Heart right ventricle (tissue), 16 donors: ENCODE results near the gene LRCH1. TPM values are rescaled to one million over a fixed set of nuclear protein-coding genes. Genes with fewer than 3 reads are reported as not detected.

Source experiments
- ATAC-seq, 8 donors: fragments of 200-7000 bp; cut with Tn5 transposase; one replicate each; pipeline ENCODE4 v1.9.1; 2020; ENCODE audit warnings: mild to moderate bottlenecking in 8 of 8, moderate library complexity in 8 of 8, moderate number of reproducible peaks in 1 of 8
- DNase-seq, 2 donors: peaks; one replicate each; pipeline ENCODE4 v3.0.0-alpha.2; 2020
- H3K27ac ChIP-seq, 10 donors: fragments of 200-600 bp; sonication (generic) in 2 of 10; one replicate each; pipeline versions ENCODE4 v1.5.0 to v1.8.0; 2020 to 2022; ENCODE audit warnings: mild to moderate bottlenecking in 3 of 10
- H3K27me3 ChIP-seq, 7 donors: fragments of 200-600 bp; one replicate each; pipeline ENCODE4 v1.8.0; 2021 to 2022; ENCODE audit warnings: mild to moderate bottlenecking in 2 of 7
- H3K36me3 ChIP-seq, 9 donors: fragments of 200-600 bp; sonication (generic) in 1 of 9; one replicate each; pipeline versions ENCODE4 v1.5.0 to v1.8.0; 2020 to 2022; ENCODE audit warnings: mild to moderate bottlenecking in 2 of 9
- H3K4me1 ChIP-seq, 9 donors: fragments of 200-600 bp; sonication (generic) in 1 of 9; one replicate each; pipeline versions ENCODE4 v1.5.0 to v1.8.0; 2020 to 2022; ENCODE audit warnings: mild to moderate bottlenecking in 4 of 9
- H3K4me3 ChIP-seq, 10 donors: fragments of 200-600 bp; sonication (generic) in 2 of 10; one replicate each; pipeline versions ENCODE4 v1.5.0 to v1.8.0; 2020 to 2022; ENCODE audit warnings: mild to moderate bottlenecking in 7 of 10, moderate library complexity in 2 of 10
- H3K9me3 ChIP-seq, 11 donors: fragments of 200-600 bp in 10 of 11; sonication (generic) in 2 of 11; one replicate each; pipeline versions ENCODE4 v1.5.0 to v1.8.0; 2013 to 2022; ENCODE audit warnings: mild to moderate bottlenecking in 2 of 11, control low read depth in 1 of 11, moderate library complexity in 1 of 11
- WGBS, 2 donors: extraction: QIAGEN DNeasy Blood & Tissue Kit; methylation state at CpG; one replicate each; pipeline ENCODE4 v1.1.7; 2013; ENCODE audit warnings: inconsistent platforms in 1 of 2; 5-methylcytosine and 5-hydroxymethylcytosine counted together
- intact Hi-C, 10 donors: fragments of 100-400 bp; cut with DNase I; formaldehyde crosslinking; loops; one replicate each; pipeline versions ENCODE4 v1.11.1 to v1.14.2; 2022
- polyA plus RNA-seq, 2 donors: library from polyadenylated mRNA; stranded (reverse); fragments of 200-250 nt; gene quantifications; one replicate each; pipeline ENCODE4 v1.2.3, GENCODE V29; 2013
- total RNA-seq, 10 donors: library from RNA; stranded (reverse); fragmentation: NEBNext Ultra II Directional in 3 of 10; extraction: Animal tissue kit (Norgen Biotek cat#: 25700) in 3 of 10; gene quantifications; one replicate each; pipeline versions ENCODE4 v1.2.1 to v1.2.4, GENCODE V29; 2021 to 2023
- TF ChIP-seq, protein P1 (sequence below), 9 donors: fragments of 200-600 bp; sonication (generic) in 2 of 9; IDR thresholded peaks; one replicate each; pipeline versions ENCODE4 v1.5.0 to v1.8.0; 2021 to 2022; ENCODE audit warnings: antibody characterized with exemption in 9 of 9, mild to moderate bottlenecking in 5 of 9, moderate library complexity in 1 of 9
- donor health status: Arrhythmogenic right ventricular cardiomyopathy.
- donor health status: ischemic (EF 13 %, LVEDD 7.1; RV severe dilation, severe dysfunction).
- donor health status: healthy with polysubstance abuse.
- donor health status: DM: no; HTN: yes; CAD: no.
- donor health status: DM: no; HTN: no; CAD: no.
- donor health status: ischemic (EF 25% LVEDD 6.9; RV normal size, moderate dysfunction).
- donor health status: ischemic (EF 25% LVEDD 5.7; RV mildly dilated, moderate dysfunction).
- donor health status: healthy.
- donor health status: DM: yes; HTN: yes; CAD: no.
- donor health status: Ischemic cardiomyopathy.
- donor health status: ischemic (EF 35%, LVEDD 5.7; RV mildly dilated, moderate dysfunction).
- donor health status: nonischemic (EF 11% LVEDD 7.7; RV severe dilation, severe dysfunction).
- donor health status: DM: yes; HTN: yes; CAD: no.
- donor health status: PGD.
- donor health status: ischemic (EF 29% LVEDD 5.4; RV normal size, mild dysfunction).
- donor health status: nonischemic (EF 23%, LVEDD 6.1; RV moderate dilation, normal function).

LRCH1 gene
- total and polyA plus RNA-seq, 12 donors: 4.1 to 20.3 (median 13.1) TPM

DNA sequence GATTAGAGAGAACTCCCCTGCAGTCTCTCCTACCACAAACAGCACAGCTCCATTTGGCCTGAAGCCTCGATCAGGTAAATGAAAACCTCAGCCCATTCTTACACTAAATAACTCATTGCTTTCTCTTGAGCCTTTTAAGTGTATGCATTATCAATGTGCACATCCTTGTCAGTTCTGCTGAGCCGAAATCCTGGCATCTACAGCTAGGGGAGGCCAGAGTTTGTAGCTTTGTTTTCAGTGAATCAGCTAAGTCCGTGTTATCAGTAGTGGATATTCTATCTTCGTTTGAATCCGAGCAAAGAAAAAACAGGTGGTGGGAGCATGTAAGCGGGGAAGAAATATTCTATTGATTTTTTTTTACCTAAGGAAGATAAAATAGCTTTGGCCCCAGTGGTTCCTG is 159.6 kb downstream of the LRCH1 start:
- DNase-seq (no peak), ATAC-seq (no peak)
- no peak overlapping the region for H3K27ac ChIP-seq
- intact Hi-C loops: no loop called here
- H3K36me3 ChIP-seq: peaks cover 0 to 85% (median 16%) of the 10 kb centered on the region in 9 donors
- no peak overlapping the region for H3K4me3 ChIP-seq
- H3K27me3 ChIP-seq: no peaks in the 10 kb centered on the region
- H3K4me1 ChIP-seq: no peaks in the 10 kb centered on the region
- TF ChIP-seq, protein P1, sequence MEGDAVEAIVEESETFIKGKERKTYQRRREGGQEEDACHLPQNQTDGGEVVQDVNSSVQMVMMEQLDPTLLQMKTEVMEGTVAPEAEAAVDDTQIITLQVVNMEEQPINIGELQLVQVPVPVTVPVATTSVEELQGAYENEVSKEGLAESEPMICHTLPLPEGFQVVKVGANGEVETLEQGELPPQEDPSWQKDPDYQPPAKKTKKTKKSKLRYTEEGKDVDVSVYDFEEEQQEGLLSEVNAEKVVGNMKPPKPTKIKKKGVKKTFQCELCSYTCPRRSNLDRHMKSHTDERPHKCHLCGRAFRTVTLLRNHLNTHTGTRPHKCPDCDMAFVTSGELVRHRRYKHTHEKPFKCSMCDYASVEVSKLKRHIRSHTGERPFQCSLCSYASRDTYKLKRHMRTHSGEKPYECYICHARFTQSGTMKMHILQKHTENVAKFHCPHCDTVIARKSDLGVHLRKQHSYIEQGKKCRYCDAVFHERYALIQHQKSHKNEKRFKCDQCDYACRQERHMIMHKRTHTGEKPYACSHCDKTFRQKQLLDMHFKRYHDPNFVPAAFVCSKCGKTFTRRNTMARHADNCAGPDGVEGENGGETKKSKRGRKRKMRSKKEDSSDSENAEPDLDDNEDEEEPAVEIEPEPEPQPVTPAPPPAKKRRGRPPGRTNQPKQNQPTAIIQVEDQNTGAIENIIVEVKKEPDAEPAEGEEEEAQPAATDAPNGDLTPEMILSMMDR (IDR thresholded peaks at IDR 0.05): no peak
- 68 to 78% methylated on average over 6 of the region's 6 CpGs for WGBS, 2 donors
- no peaks in the 10 kb centered on the region for H3K9me3 ChIP-seq

DNA sequence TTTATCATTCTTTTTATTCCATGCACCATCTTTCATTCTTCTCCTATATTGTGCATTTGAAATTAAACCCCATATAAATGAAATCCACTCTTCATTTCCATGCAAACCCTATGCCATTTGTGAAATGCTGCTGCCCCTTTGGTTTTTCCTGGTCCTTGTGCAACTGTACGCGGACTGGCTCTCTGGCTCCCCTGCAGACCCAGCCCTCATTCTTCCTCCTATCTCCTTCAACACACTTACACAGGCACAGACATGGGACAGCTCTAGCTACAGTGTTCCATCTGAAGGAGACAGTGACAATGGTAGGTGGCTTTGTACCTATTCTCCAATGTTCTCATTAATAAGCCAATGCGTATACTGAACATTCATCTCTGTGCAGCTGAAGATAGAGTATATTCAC is 162.4 kb downstream of the LRCH1 start:
- WGBS, 2 donors: 91 to 98% methylated on average over 3 of the region's 3 CpGs
- intact Hi-C loops: loop anchor here in 1 of 10 donors (5.0 kb wide), 1 partner anchor 163 kb away; the partner anchor contains the start of gene LRCH1
- no peak for ATAC-seq
- Histone ChIP-seq H3K9me3 (no peaks in the 10 kb centered on the region), H3K4me1 (no peaks in the 10 kb centered on the region), H3K27me3 (no peaks in the 10 kb centered on the region), H3K27ac (no peak overlapping the region), H3K4me3 (no peak overlapping the region), H3K36me3 (peaks cover 0 to 61% (median 16%) of the 10 kb centered on the region in 9 donors)
- TF ChIP-seq, protein P1 (IDR thresholded peaks at IDR 0.05): no peak
- DNase-seq: no peak

DNA sequence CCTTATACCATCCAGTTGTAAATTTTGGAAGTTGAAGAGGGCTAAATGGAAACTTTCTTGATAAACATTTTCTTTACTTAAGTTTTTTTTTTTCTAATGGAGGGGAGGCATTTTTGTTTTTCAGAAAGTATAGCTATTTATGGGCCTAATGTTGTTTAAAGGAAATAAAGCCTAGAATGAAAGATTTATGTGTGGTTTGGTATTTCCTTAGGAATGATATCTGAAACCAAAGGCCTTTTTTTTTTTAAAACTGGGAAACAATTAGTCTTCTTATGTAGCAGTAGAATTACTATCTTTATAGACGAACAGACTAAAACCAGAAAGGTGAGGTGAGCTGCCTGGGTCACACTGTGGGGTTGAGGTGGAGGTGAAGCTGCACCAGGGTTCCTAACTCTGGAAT is 163.9 kb downstream of the LRCH1 start:
- Histone ChIP-seq H3K27me3 (no peaks in the 10 kb centered on the region), H3K27ac (no peak overlapping the region), H3K4me1 (peaks cover 0 to 10% (median 0%) of the 10 kb centered on the region in 9 donors), H3K4me3 (no peak overlapping the region), H3K36me3 (peaks cover 0 to 47% (median 16%) of the 10 kb centered on the region in 9 donors), H3K9me3 (no peaks in the 10 kb centered on the region)
- TF ChIP-seq, protein P1 (IDR thresholded peaks at IDR 0.05): no peak
- intact Hi-C loops: loop anchor here in 1 of 10 donors (5.0 kb wide), 1 partner anchor 165 kb away; the partner anchor contains the start of gene LRCH1
- DNase-seq (no peak), ATAC-seq (no peak)
- 89 to 91% methylated on average over 1 of the region's 1 CpG for WGBS, 2 donors

DNA sequence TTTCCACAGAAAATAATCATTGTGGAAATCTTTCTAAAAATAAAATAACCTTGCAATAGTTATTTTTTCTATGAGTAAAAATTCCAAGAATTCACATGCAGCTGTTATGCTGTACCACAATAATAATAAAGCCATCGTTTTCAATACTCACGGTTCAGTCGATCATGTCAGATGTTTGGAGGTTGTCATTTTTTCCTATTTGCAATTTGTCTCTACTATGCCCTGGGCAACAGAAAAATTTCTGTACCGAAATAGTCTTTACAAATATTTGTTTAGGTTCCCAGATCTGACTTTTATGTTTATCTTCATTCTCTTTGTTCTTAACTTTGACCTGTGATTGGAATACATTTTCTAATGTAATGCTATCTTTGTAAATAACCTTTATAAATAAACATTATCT is 164.3 kb downstream of the LRCH1 start:
- TF ChIP-seq, protein P1 (IDR thresholded peaks at IDR 0.05): no peak
- Histone ChIP-seq H3K4me3 (no peak overlapping the region), H3K27ac (no peak overlapping the region), H3K36me3 (peaks cover 0 to 46% (median 13%) of the 10 kb centered on the region in 9 donors), H3K9me3 (no peaks in the 10 kb centered on the region), H3K27me3 (no peaks in the 10 kb centered on the region), H3K4me1 (peaks cover 0 to 10% (median 0%) of the 10 kb centered on the region in 9 donors)
- no peak for DNase-seq
- no peak for ATAC-seq
- WGBS, 2 donors: 91% methylated on average over 4 of the region's 4 CpGs
- intact Hi-C loops: loop anchor here in 1 of 10 donors (5.0 kb wide), 1 partner anchor 165 kb away; the partner anchor contains the start of gene LRCH1
